GM21360 (cell line): ENCODE data around the gene CYP2B6.
"Not testable (repeated sequence)": the region's sequence is repeated elsewhere in the genome, so short reads cannot be mapped to it uniquely, and the experiment has no call there.

Source experiments
- ATAC-seq: cut with Tn5 transposase; IDR thresholded peaks from one replicate; pipeline ENCODE4 v1.9.1; 2021; ENCODE audit warnings: mild to moderate bottlenecking, moderate library complexity; ENCODE audit not compliant: unreplicated experiment

CYP2B6 gene

DNA sequence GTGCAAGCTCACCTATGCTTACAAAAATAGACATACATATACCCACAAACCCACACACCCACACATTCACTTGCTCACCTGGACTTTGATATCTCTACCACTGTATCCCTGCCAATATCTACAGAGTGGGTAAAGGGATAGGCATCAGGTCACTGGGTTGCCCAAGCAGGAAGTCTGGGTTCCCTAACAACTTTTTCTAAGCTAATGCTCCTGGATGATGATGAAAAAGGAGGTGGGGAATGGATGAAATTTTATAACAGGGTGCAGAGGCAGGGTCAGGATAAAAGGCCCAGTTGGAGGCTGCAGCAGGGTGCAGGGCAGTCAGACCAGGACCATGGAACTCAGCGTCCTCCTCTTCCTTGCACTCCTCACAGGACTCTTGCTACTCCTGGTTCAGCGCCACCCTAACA, at the start of gene CYP2B6:
Gene CYP2B6 (plus strand): TSS at position 311 of the 410 bp plus-strand sequence. CDS start 24 bp downstream, at position 335.
- no peak for ATAC-seq

- ATAC-seq: no peak
These were observed 49.4 kb upstream of the CYP2B6 start for GRCh38 chr19:40941481-40942219.

- ATAC-seq: no peak
These were observed 45.4 kb upstream of the CYP2B6 start for GRCh38 chr19:40945645-40946044.

GRCh38 chr19:40947114-40947513, 44.0 kb upstream of the CYP2B6 start:
- no peak for ATAC-seq

- ATAC-seq: no peak
These were observed 43.5 kb upstream of the CYP2B6 start for GRCh38 chr19:40947573-40947972.

- no peak for ATAC-seq
These were observed 42.3 kb upstream of the CYP2B6 start for GRCh38 chr19:40948580-40949299.

GRCh38 chr19:40954573-40954972, 36.5 kb upstream of the CYP2B6 start:
- no peak for ATAC-seq

- ATAC-seq: no peak
These were observed 31.7 kb upstream of the CYP2B6 start for GRCh38 chr19:40959338-40959737.

DNA sequence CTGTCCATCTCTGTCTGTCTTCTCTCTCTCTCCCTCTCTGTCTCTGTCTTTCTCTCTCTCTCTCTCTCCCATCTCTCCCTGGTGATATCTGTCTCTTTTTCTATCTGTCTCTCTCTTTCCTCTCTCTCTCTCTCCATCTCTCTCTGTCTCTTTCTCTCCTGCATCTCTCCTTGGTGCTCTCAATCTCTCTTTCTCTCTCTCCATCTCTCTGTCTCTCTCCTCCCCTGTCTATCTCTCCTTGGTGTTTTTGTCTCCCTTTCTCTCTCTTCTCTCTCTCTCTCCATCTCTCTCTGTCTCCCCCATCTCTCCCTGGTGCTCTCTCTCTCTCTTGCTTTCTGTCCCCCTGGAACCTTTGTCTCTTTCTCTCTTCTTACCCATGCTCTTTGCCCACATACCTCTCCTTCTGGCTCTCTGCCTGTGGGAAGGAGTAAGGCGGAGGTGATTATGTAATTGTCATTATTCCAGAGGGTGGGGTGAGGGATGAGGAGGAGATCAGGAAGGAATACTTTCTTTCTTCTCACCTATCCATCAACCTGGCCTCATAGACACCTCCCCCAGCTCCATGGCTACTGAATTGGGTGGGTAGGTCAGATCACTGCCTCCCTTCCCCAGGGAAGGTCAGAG, 30.9 kb upstream of the CYP2B6 start:
- ATAC-seq: no peak

DNA sequence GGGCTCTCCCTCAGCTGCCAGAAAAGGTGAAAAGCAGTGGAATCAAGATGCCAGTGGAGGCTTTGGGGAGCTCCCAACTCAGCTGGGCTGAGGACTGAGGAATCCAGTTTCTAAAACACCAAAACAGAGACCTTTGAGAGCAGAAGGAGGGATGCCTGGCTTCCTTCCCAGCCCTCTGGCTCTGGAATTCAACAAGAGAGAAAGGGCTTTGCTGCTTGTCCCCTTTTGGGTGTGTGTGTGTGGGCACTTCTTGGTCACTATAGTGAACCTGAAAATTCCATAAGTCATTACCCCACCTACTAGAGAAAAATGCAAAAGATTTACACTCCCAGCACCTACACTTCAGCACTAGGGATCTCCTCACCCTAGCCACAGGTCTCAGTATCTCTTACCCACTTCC, 30.3 kb upstream of the CYP2B6 start:
- no peak for ATAC-seq

DNA sequence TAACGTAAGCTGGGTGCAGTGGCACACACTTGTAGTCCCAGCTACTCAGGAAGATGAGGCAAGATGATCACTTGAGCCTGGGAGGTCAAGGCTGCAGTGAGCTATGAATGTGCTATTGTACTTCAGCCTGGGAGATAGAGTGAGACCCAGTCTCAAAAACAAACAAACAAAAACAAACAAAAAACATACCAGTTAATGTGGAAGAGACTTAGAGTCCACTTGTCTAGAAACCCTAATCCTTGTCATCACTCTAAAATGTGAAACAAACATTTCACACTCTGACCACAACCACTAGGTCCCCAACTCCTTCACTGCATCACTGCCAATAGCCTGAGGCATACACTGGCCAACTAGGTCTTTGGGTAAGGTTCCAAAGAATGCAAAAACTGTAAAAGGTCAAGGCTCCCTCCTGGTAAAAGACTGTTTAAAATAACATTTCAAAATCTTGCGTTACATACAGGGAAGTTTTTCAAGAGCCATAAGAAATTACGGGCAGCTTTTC, 28.6 kb upstream of the CYP2B6 start:
- ATAC-seq: no peak

DNA sequence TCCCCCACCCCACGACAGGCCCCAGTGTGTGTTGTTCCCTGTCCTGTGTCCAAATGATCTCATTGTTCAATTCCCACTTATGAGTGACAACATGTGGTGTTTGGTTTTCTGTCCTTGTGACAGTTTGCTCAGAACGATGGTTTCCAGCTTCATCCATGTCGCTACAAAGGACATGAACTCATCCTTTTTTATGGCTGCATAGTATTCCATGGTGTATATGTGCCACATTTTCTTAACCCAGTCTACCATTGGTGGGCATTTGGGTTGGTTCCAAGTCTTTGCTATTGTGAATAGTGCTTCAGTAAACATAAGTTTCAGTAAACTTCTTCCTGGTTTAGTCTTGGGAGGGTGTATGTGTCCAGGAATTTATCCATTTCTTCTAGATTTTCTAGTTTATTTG, 26.7 kb upstream of the CYP2B6 start:
- ATAC-seq: not testable (repeated sequence)

- not testable (repeated sequence) for ATAC-seq
These were observed 25.7 kb upstream of the CYP2B6 start for GRCh38 chr19:40965351-40965750.

GRCh38 chr19:40966591-40966990, 24.5 kb upstream of the CYP2B6 start:
- ATAC-seq: not testable (repeated sequence)

DNA sequence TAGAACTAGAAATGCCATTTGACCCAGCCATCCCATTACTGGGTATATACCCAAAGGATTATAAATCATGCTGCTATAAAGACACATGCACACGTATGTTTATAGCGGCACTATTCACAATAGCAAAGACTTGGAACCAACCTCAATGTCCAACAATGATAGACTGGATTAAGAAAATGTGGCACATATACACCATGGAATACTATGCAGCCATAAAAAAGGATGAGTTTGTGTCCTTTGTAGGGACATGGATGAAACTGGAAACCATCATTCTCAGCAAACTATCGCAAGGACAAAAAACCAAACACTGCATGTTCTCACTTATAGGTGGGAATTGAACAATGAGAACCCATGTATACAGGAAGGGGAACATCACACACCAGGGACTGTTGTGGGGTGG, 23.0 kb upstream of the CYP2B6 start:
- ATAC-seq: not testable (repeated sequence)

GRCh38 chr19:40969721-40970120, 21.4 kb upstream of the CYP2B6 start:
- not testable (repeated sequence) for ATAC-seq

- not testable (repeated sequence) for ATAC-seq
These were observed 20.4 kb upstream of the CYP2B6 start for GRCh38 chr19:40970396-40971345.

- no peak for ATAC-seq
These were observed 16.4 kb upstream of the CYP2B6 start for GRCh38 chr19:40974633-40975037.

DNA sequence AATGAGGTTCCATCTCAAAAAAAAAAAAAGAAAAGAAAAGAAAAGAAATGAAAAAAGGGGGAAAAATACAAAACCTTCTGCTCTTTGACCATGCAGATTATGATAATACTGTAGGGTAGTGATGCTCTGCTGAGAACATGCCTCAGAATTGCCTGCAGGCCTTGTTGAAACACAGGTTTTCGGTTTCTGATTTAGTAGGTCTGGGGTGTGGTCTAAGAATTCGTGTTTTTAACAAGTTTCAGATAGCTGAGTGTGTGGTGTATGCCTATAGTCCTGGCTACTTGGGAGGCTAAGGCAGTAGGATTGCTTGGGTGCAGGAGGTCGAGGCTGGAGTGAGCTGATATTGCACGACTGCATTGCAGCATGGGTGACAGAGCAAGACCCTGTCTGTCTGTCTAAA, 14.9 kb upstream of the CYP2B6 start:
- no peak for ATAC-seq

GRCh38 chr19:40976724-40977123, 14.4 kb upstream of the CYP2B6 start:
- no peak for ATAC-seq
